Measurements from ENCODE around the gene PCDH18. TPM values are rescaled to one million over a fixed set of nuclear protein-coding genes. Genes with fewer than 3 reads are reported as not detected.
"Not testable (repeated sequence)": the region's sequence is repeated elsewhere in the genome, so short reads cannot be mapped to it uniquely, and the experiment has no call there.

PCDH18 gene
- 100 to 1,000 TPM; 133 to 216 (median 169) TPM for polyA plus RNA-seq (ENCODE audit: insufficient read length in 4 of 4)

- DNase-seq (ENCODE audit: low read depth in 4 of 4, low spot score in 3 of 4) = peak; percentile 90 to 96 (median 92)
Observed at GRCh38 chr4:137531986-137532868, at the start of gene PCDH18. Gene PCDH18, minus strand, starts transcription at chr4:137532494. Its CDS starts 406 bp downstream, at chr4:137532088.

GRCh38 chr4:137576446-137576845 is 44.2 kb upstream of the PCDH18 start:
- no peak for DNase-seq (ENCODE audit: low read depth in 4 of 4, low spot score in 3 of 4)

- no peak for DNase-seq (ENCODE audit: low read depth in 4 of 4, low spot score in 3 of 4)
Observed at GRCh38 chr4:137572647-137573046, 40.4 kb upstream of the PCDH18 start.

GRCh38 chr4:137572163-137572562 is 39.9 kb upstream of the PCDH18 start:
- no peak for DNase-seq (ENCODE audit: low read depth in 4 of 4, low spot score in 3 of 4)

GRCh38 chr4:137559801-137560200 is 27.5 kb upstream of the PCDH18 start:
- DNase-seq (ENCODE audit: low read depth in 4 of 4, low spot score in 3 of 4) = no peak

GRCh38 chr4:137558951-137559350 is 26.7 kb upstream of the PCDH18 start:
- DNase-seq (ENCODE audit: low read depth in 4 of 4, low spot score in 3 of 4) = no peak

- DNase-seq (ENCODE audit: low read depth in 4 of 4, low spot score in 3 of 4) = no peak
Observed at GRCh38 chr4:137545461-137545861, 13.2 kb upstream of the PCDH18 start.

GRCh38 chr4:137543648-137544047 is 11.4 kb upstream of the PCDH18 start:
- no peak for DNase-seq (ENCODE audit: low read depth in 4 of 4, low spot score in 3 of 4)

GRCh38 chr4:137543198-137543597 is 10.9 kb upstream of the PCDH18 start:
- DNase-seq (ENCODE audit: low read depth in 4 of 4, low spot score in 3 of 4) = no peak

- no peak for DNase-seq (ENCODE audit: low read depth in 4 of 4, low spot score in 3 of 4)
Observed at GRCh38 chr4:137541876-137542646, 9.8 kb upstream of the PCDH18 start.

GRCh38 chr4:137541181-137541580 is 8.9 kb upstream of the PCDH18 start:
- no peak for DNase-seq (ENCODE audit: low read depth in 4 of 4, low spot score in 3 of 4)

- no peak for DNase-seq (ENCODE audit: low read depth in 4 of 4, low spot score in 3 of 4)
Observed at GRCh38 chr4:137540356-137540755, 8.1 kb upstream of the PCDH18 start.

GRCh38 chr4:137538526-137538925 is 6.2 kb upstream of the PCDH18 start:
- DNase-seq (ENCODE audit: low read depth in 4 of 4, low spot score in 3 of 4) = no peak

- not testable (repeated sequence) for DNase-seq (ENCODE audit: low read depth in 4 of 4, low spot score in 3 of 4)
Observed at GRCh38 chr4:137537807-137538206, 5.5 kb upstream of the PCDH18 start.

- DNase-seq (ENCODE audit: low read depth in 4 of 4, low spot score in 3 of 4) = no peak
Observed at GRCh38 chr4:137536789-137537561, 4.7 kb upstream of the PCDH18 start.

- no peak for DNase-seq (ENCODE audit: low read depth in 4 of 4, low spot score in 3 of 4)
Observed at GRCh38 chr4:137535718-137536117, 3.4 kb upstream of the PCDH18 start.

GRCh38 chr4:137534516-137534915 is 2.2 kb upstream of the PCDH18 start:
- DNase-seq (ENCODE audit: low read depth in 4 of 4, low spot score in 3 of 4) = no peak

- DNase-seq (ENCODE audit: low read depth in 4 of 4, low spot score in 3 of 4) = no peak
Observed at GRCh38 chr4:137533855-137534254, 1.6 kb upstream of the PCDH18 start.

GRCh38 chr4:137532869-137533236 is 559 bp upstream of the PCDH18 start:
- no peak for DNase-seq (ENCODE audit: low read depth in 4 of 4, low spot score in 3 of 4)

- peak in 1 of 4 donors; percentile 44 for DNase-seq (ENCODE audit: low read depth in 4 of 4, low spot score in 3 of 4)
Observed at GRCh38 chr4:137531168-137531985, 917 bp downstream of the PCDH18 start.
